ENCODE results near the gene MIEF1.

DNA sequence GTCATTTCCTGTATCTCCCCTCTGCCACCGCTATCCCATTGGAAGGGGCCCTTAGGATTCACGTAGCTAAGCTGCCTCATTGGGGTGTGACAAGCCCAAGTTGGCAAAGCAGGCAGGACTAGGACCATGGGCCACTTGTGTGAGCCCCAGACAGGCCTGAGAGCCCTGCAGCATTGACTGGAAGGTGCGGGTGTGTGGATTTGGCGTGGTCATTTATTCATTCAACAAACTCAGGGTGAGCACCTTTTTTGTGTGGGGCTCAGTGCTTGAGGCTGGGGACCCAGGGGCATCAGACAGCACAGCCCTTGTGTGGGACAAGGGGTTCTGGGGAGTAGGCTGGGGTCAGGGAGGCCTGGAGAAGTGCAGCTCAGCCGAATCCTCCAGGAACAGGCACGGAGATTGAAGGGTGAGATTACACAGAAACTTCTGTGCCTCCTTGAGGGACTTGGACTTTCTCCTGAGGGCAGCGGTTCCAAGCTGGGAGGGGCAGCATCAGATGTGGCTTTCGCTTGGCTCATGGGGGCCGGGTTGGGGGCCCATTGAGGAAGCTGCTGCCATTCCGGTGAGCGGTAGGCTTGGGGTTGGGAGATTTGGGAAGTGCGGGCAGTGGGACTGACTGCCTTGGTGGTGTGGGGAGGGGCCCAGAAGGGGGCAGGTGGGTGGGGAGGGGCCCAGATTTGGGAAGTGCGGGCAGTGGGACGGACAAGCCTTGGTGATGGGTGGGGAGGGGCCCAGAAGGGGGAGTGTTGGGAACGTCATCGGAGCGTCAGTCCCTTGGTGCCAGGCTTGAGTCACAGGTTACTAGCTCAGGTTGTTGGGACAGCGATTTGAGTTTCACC, 33.4 kb upstream of the MIEF1 start:
- TF ChIP-seq, protein P1, sequence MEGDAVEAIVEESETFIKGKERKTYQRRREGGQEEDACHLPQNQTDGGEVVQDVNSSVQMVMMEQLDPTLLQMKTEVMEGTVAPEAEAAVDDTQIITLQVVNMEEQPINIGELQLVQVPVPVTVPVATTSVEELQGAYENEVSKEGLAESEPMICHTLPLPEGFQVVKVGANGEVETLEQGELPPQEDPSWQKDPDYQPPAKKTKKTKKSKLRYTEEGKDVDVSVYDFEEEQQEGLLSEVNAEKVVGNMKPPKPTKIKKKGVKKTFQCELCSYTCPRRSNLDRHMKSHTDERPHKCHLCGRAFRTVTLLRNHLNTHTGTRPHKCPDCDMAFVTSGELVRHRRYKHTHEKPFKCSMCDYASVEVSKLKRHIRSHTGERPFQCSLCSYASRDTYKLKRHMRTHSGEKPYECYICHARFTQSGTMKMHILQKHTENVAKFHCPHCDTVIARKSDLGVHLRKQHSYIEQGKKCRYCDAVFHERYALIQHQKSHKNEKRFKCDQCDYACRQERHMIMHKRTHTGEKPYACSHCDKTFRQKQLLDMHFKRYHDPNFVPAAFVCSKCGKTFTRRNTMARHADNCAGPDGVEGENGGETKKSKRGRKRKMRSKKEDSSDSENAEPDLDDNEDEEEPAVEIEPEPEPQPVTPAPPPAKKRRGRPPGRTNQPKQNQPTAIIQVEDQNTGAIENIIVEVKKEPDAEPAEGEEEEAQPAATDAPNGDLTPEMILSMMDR (IDR thresholded peaks at IDR 0.05): no peak
- no peak for TF ChIP-seq EZH2 (IDR thresholded peaks at IDR 0.05; ENCODE audit: borderline replicate concordance, insufficient read depth, low read depth, low read length, poor library complexity, severe bottlenecking)

All from B cell (primary cell).